Measurements from ENCODE around the gene RANBP2. TPM values are rescaled to one million over a fixed set of nuclear protein-coding genes. Genes with fewer than 3 reads are reported as not detected.

The RANBP2 gene
- total and polyA plus RNA-seq, 10 of the 15 experiments (the other 5 are each of a cell fraction or from before 2014, with no cell fraction given): 9.0 to 81.7 (median 28.3) TPM

DNA sequence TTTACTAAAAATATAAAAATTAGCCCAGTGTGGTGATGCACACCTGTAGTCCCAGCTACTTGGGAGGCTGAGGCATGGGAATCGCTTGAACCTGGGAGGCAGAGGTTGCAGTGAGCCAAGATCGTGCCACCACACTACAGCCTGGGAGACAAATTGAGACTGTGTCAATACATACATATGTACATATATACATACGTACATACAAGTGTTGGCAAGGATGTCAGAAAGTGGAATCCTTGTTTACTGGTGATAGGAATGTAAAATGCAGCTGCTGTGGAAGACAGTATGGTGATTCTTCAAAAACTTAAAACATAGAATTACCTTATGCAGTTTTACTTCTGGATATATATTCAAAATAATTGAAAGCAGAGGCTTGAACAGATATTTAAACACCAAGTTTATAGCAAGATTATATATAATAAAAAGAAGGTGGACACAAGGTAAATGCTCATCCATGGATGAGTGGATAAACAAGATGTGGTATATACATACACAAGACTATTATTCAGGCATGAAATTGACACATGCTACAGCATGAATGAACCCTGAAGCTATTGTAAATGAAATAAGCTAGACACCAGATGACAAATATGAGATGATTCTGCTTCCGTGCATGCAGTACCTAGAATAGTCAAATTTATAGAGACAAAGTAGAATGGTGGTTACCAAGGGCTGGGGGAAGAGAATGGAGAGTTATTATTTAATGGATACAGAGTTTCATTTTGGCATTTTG, 110.5 kb downstream of the RANBP2 start (continued):
- TF ChIP-seq, protein P1, sequence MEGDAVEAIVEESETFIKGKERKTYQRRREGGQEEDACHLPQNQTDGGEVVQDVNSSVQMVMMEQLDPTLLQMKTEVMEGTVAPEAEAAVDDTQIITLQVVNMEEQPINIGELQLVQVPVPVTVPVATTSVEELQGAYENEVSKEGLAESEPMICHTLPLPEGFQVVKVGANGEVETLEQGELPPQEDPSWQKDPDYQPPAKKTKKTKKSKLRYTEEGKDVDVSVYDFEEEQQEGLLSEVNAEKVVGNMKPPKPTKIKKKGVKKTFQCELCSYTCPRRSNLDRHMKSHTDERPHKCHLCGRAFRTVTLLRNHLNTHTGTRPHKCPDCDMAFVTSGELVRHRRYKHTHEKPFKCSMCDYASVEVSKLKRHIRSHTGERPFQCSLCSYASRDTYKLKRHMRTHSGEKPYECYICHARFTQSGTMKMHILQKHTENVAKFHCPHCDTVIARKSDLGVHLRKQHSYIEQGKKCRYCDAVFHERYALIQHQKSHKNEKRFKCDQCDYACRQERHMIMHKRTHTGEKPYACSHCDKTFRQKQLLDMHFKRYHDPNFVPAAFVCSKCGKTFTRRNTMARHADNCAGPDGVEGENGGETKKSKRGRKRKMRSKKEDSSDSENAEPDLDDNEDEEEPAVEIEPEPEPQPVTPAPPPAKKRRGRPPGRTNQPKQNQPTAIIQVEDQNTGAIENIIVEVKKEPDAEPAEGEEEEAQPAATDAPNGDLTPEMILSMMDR (IDR thresholded peaks at IDR 0.05 in 2 of 3, conservative IDR thresholded peaks at IDR 0.05 in 1 of 3; ENCODE audit: control insufficient read depth in 2 of 3, extremely low read depth in 1 of 3, insufficient read depth in 1 of 3, low read depth in 3 of 3, low read length in 3 of 3): no peak

- Histone ChIP-seq H3K36me3 (ENCODE audit: control insufficient read depth in 2 of 2, insufficient read depth in 2 of 2, low read length in 1 of 2) (no peaks in the 10 kb centered on the region), H3K79me2 (ENCODE audit: control insufficient read depth, insufficient read depth, low read length) (no peaks in the 10 kb centered on the region), H3K4me3 (no peak overlapping the region), H4K20me1 (ENCODE audit: control insufficient read depth, insufficient read depth) (no peaks in the 10 kb centered on the region), H3K27me3 (replicated peaks in 1 of 2; ENCODE audit: control insufficient read depth in 2 of 2, insufficient read depth in 2 of 2, low read length in 1 of 2) (no peaks in the 10 kb centered on the region), H3K9me3 (replicated peaks; ENCODE audit: control insufficient read depth, insufficient read depth, low read length) (no peaks in the 10 kb centered on the region; the same call in 2 of the 3 replicates), H3K4me2 (ENCODE audit: control insufficient read depth, insufficient read depth) (no peak overlapping the region), H3K9ac (ENCODE audit: control insufficient read depth, insufficient read depth, low read length) (no peak overlapping the region), H2AFZ (ENCODE audit: control insufficient read depth, low read depth, low read length) (peak overlapping the region; percentile 23), H3K27ac (ENCODE audit: control insufficient read depth, insufficient read depth) (peak overlapping the region; percentile 33; the same call in 1 of the 2 replicates), H3K4me1 (ENCODE audit: control insufficient read depth, insufficient read depth, low read length) (no peaks in the 10 kb centered on the region; the same call in none of the 2 replicates)
- no peak for FAIRE-seq
- in situ Hi-C loops (cut with MboI) (no loop called here), intact Hi-C loops (cut with micrococcal nuclease; ENCODE audit: unreplicated experiment) (no loop called here)
- ChIA-PET RAD21 (ENCODE audit: unreplicated experiment) (no interaction called here), SMC1A (ENCODE audit: uncharacterized antibody, unreplicated experiment) (no interaction called here), CTCF (interaction anchor here (1.2 kb wide), 1 partner anchor 8 kb away, joined by 3 read pairs; no protein-coding TSS in a partner anchor), POLR2A (no interaction called here)
- no peak for DNase-seq (ENCODE audit: low read depth, low spot score)
- no TSS peak for BruUV-seq (replicated peaks)
- TF ChIP-seq, protein P2, sequence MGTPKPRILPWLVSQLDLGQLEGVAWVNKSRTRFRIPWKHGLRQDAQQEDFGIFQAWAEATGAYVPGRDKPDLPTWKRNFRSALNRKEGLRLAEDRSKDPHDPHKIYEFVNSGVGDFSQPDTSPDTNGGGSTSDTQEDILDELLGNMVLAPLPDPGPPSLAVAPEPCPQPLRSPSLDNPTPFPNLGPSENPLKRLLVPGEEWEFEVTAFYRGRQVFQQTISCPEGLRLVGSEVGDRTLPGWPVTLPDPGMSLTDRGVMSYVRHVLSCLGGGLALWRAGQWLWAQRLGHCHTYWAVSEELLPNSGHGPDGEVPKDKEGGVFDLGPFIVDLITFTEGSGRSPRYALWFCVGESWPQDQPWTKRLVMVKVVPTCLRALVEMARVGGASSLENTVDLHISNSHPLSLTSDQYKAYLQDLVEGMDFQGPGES (IDR thresholded peaks at IDR 0.05): no peak
- TF ChIP-seq, protein P3, sequence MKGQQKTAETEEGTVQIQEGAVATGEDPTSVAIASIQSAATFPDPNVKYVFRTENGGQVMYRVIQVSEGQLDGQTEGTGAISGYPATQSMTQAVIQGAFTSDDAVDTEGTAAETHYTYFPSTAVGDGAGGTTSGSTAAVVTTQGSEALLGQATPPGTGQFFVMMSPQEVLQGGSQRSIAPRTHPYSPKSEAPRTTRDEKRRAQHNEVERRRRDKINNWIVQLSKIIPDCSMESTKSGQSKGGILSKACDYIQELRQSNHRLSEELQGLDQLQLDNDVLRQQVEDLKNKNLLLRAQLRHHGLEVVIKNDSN (IDR thresholded peaks at IDR 0.05; ENCODE audit: borderline replicate concordance, extremely low read length, insufficient read depth, low read depth, low read length): no peak
- ATAC-seq: no peak; the same call in 1 of the 3 replicates
These were observed 113.9 kb downstream of the RANBP2 start for GRCh38 chr2:108833219-108833618.

Data from GM12878 (cell line).